Measurements from ENCODE around the gene SNX5.
A peak's percentile ranks its signal among the peaks of the same experiment; 100 is the strongest.

SNX5 gene

DNA sequence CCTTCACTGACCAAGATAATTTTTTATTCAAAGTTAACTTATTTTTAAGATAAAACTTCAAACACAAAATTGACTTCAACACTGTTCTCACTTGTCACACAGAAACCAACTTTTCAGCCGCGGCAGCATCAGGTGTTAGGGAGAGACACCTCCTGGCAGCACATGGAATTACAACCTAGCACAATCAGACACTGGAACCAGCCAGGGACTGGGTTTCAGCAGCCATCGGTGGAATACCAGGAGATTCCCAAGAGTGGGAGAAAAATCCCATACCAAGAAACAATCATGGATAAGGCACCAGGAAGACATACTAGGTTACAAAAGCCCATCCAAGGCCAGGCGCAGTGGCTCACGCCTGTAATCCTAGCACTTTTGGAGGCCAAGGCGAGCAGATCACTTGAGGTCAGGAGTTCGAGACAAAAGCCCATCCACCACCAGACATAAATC lies 70.0 kb downstream of the SNX5 start:
- peak; percentile 38 to 90 (median 75) for DNase-seq
- intact Hi-C loops (cut with DNase I) = loop anchor here (10.0 kb wide), 2 partner anchors 214 to 364 kb away; partner anchors contain the start of genes BFSP1 and RRBP1

DNA sequence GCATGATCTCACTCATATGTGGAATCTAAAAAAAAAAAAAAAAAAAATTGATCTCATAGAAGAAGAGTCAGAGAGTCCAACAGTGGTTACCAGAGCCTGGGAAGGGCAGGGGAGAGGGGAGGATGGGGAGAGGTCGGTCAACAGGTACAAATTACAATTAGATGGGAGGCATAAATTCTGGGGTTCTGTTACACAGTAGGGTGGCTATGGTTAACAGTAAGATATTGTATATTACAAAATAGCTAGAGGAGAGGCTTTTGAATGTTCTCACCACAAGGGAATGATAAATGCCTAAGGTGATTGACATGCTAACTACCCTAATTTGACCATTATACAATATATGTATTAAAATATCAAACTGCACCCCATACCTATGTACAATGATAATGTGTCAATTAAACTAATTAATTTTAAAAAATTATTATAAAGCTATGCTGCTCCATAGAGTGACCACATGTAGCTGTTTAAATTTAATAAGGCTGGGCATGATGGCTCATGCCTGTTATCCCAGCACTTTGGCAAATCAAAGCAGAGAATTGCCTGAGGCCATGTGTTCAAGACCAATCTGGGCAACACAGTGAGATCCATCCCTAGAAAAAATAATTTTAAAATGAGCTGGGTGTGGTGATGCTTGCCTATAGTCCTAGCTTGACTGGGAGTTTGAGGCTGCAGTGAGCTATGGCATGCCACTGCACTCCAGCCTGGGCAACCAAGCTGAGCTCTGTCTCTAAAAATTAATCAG lies 70.9 kb downstream of the SNX5 start:
- intact Hi-C loops (cut with DNase I) = loop anchor here (10.0 kb wide), 2 partner anchors 213 to 363 kb away; partner anchors contain the start of genes BFSP1 and RRBP1
- DNase-seq = no peak

- no peak for DNase-seq
Observed at GRCh38 chr20:17896771-17897369, 71.7 kb downstream of the SNX5 start.

GRCh38 chr20:17896193-17896723 lies 72.3 kb downstream of the SNX5 start:
- intact Hi-C loops (cut with DNase I) = loop anchor here (10.0 kb wide), 2 partner anchors 211 to 361 kb away; partner anchors contain the start of genes BFSP1 and RRBP1
- peak in 2 of 42 donors; percentile 32 to 45 for DNase-seq

More at GRCh38 chr20:17896771-17897369, 71.7 kb downstream of the SNX5 start:
- intact Hi-C loops (cut with DNase I) = loop anchor here (10.0 kb wide), 2 partner anchors 212 to 362 kb away; partner anchors contain the start of genes BFSP1 and RRBP1

GRCh38 chr20:17895641-17896171 lies 72.9 kb downstream of the SNX5 start:
- DNase-seq = peak in 41 of 42 donors; percentile 38 to 83 (median 62)
- intact Hi-C loops (cut with DNase I) = loop anchor here (10.0 kb wide), 2 partner anchors 211 to 361 kb away; partner anchors contain the start of genes BFSP1 and RRBP1

DNA sequence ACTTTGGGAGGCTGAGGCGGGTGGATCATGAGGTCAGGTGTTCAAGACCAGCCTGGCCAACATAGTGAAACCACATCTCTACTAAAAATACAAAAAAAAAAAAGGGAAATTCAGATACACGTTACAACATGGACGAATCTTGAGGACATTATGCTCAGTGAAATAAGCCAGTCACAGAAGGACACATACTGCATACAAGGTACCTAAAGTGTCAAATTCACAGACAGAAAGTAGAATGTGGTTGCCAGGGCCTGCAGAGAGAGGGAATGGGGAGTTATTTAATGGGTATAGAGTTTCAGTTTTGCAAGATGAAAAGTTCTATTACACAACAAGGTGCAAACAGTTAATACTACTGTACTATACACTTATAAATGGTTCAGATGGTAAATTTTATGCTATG lies 75.1 kb downstream of the SNX5 start:
- no peak for DNase-seq
- intact Hi-C loops (cut with DNase I) = loop anchor here (10.0 kb wide), 2 partner anchors 209 to 359 kb away; partner anchors contain the start of genes BFSP1 and RRBP1

GRCh38 chr20:17892189-17892938 lies 76.2 kb downstream of the SNX5 start:
- intact Hi-C loops (cut with DNase I) = loop anchor here (10.0 kb wide), 2 partner anchors 208 to 358 kb away; partner anchors contain the start of genes BFSP1 and RRBP1
- DNase-seq = no peak
